Panc1 (cell line): ENCODE results near the gene SCN8A. TPM values are rescaled to one million over a fixed set of nuclear protein-coding genes. Genes with fewer than 3 reads are reported as not detected.

Source experiments
- ATAC-seq: fragments of 200-7000 bp; cut with Tn5 transposase; 2 replicates; pipeline ENCODE4 v1.9.1; 2020; ENCODE audit warnings: mild to moderate bottlenecking, moderate library complexity
- BruUV-seq: library from RNA; stranded (reverse); fragments of 400-500 nt; replicated peaks from 2 replicates; lab custom pipeline; 2021; lab: Mats Ljungman, UMichigan
- CTCF ChIA-PET: fragments of 300-600 bp; sonication (Branson Sonifier 250); formaldehyde crosslinking; loops from one replicate; lab custom pipeline; 2022; ENCODE audit warnings: antibody characterized with exemption; lab: Charles Lee
- POLR2A ChIA-PET: fragments of 300-600 bp; sonication (Branson Sonifier 250); formaldehyde crosslinking; loops from one replicate; lab custom pipeline; 2022; ENCODE audit warnings: antibody characterized with exemption; lab: Charles Lee
- DNase-seq: peaks from one replicate; pipeline ENCODE4 v3.0.0-alpha.2; 2010; ENCODE audit warnings: low read depth, low spot score
- H3K27ac ChIP-seq: 2 replicates; pipeline ENCODE4 v1.5.1; 2011; ENCODE audit warnings: mild to moderate bottlenecking, low read length, inconsistent platforms
- H3K27me3 ChIP-seq: fragments of 200-500 bp; sonication (Bioruptor generic); 2 replicates; pipeline ENCODE4 v1.6.0; 2014; ENCODE audit warnings: low read length, inconsistent platforms; ENCODE audit not compliant: control insufficient read depth, insufficient read depth
- H3K36me3 ChIP-seq: fragments of 200-500 bp; sonication (Bioruptor generic); 2 replicates; pipeline ENCODE4 v1.5.1; 2014; ENCODE audit warnings: inconsistent platforms, mild to moderate bottlenecking, low read length, moderate library complexity; ENCODE audit not compliant: control insufficient read depth, insufficient read depth
- H3K4me1 ChIP-seq: 2 replicates; pipeline ENCODE4 v1.5.1; 2011; ENCODE audit warnings: inconsistent platforms, mild to moderate bottlenecking, low read length, moderate library complexity; ENCODE audit not compliant: control insufficient read depth, insufficient read depth
- H3K4me3 ChIP-seq, 2 experiments: 2 replicates each; pipeline ENCODE4 v1.5.1; 2011 to 2012; ENCODE audit warnings: low read depth in 2 of 2, low read length in 2 of 2, mild to moderate bottlenecking in 2 of 2, inconsistent platforms in 1 of 2, moderate library complexity in 1 of 2
- H3K9me3 ChIP-seq: fragments of 200-500 bp; sonication (Bioruptor generic); 2 replicates; pipeline ENCODE4 v1.5.1; 2014; ENCODE audit warnings: low read depth, mild to moderate bottlenecking, inconsistent platforms, low read length, moderate library complexity; ENCODE audit not compliant: control insufficient read depth, insufficient read depth
- POLR2AphosphoS5 ChIP-seq: IDR thresholded peaks from 2 replicates; pipeline ENCODE4 v1.6.1; 2012; ENCODE audit warnings: mild to moderate bottlenecking, low read depth, low read length, moderate library complexity
- SIN3A ChIP-seq: IDR thresholded peaks from 2 replicates; pipeline ENCODE4 v1.6.1; 2012; ENCODE audit warnings: low read depth, mild to moderate bottlenecking, low read length, moderate library complexity, borderline replicate concordance; ENCODE audit not compliant: insufficient read depth
- TCF7L2 ChIP-seq: IDR thresholded peaks from 2 replicates; pipeline ENCODE4 v1.6.1; 2011; ENCODE audit warnings: mild to moderate bottlenecking, low read depth, low read length, inconsistent platforms
- in situ Hi-C: cut with HindIII; loops from 2 replicates; pipeline ENCODE4 v1.10.0; 2016; ENCODE audit warnings: low sequenced_read_pairs, low pct_unique_long_range_greater_than_20kb
- intact Hi-C: fragments of 100-400 bp; cut with micrococcal nuclease; formaldehyde crosslinking; loops from one replicate; pipeline ENCODE4 v1.10.0; 2022; ENCODE audit not compliant: unreplicated experiment
- total RNA-seq: library from RNA; stranded (reverse); gene quantifications from one replicate; pipeline ENCODE4 v1.2.1, GENCODE V29; 2021; ENCODE audit not compliant: unreplicated experiment
- TF ChIP-seq, protein P1 (sequence below): fragments of 450-650 bp; IDR thresholded peaks from 2 replicates; pipeline ENCODE4 v1.5.1; 2017; ENCODE audit warnings: mild to moderate bottlenecking
- TF ChIP-seq, protein P2 (sequence below), 2 experiments: IDR thresholded peaks; 2 replicates each; pipeline ENCODE4 v1.6.1; 2011 to 2012; ENCODE audit warnings: low read depth in 2 of 2, control low read depth in 1 of 2, low read length in 1 of 2, mild to moderate bottlenecking in 1 of 2, moderate library complexity in 1 of 2; ENCODE audit not compliant: insufficient read depth in 1 of 2

Gene SCN8A
- total RNA-seq, 1 experiment from 2014 or later: 8.6 TPM

- Histone ChIP-seq H3K36me3 (no peaks in the 10 kb centered on the region), H3K27me3 (no peaks in the 10 kb centered on the region), H3K9me3 (no peaks in the 10 kb centered on the region), H3K4me3 (no peak overlapping the region), H3K27ac (no peak overlapping the region), H3K4me1 (no peaks in the 10 kb centered on the region)
- DNase-seq: no peak
- ChIA-PET CTCF (interaction anchor here (0.5 kb wide), 1 partner anchor 1447 kb away, joined by 4 read pairs; no protein-coding TSS in a partner anchor), POLR2A (no interaction called here)
- in situ Hi-C loops (no loop called here), intact Hi-C loops (no loop called here)
- BruUV-seq: no TSS peak
- TF ChIP-seq, protein P1, sequence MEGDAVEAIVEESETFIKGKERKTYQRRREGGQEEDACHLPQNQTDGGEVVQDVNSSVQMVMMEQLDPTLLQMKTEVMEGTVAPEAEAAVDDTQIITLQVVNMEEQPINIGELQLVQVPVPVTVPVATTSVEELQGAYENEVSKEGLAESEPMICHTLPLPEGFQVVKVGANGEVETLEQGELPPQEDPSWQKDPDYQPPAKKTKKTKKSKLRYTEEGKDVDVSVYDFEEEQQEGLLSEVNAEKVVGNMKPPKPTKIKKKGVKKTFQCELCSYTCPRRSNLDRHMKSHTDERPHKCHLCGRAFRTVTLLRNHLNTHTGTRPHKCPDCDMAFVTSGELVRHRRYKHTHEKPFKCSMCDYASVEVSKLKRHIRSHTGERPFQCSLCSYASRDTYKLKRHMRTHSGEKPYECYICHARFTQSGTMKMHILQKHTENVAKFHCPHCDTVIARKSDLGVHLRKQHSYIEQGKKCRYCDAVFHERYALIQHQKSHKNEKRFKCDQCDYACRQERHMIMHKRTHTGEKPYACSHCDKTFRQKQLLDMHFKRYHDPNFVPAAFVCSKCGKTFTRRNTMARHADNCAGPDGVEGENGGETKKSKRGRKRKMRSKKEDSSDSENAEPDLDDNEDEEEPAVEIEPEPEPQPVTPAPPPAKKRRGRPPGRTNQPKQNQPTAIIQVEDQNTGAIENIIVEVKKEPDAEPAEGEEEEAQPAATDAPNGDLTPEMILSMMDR: no peak
- TF ChIP-seq POLR2AphosphoS5 (no peak), TCF7L2 (no peak), SIN3A (no peak)
- TF ChIP-seq, protein P2, sequence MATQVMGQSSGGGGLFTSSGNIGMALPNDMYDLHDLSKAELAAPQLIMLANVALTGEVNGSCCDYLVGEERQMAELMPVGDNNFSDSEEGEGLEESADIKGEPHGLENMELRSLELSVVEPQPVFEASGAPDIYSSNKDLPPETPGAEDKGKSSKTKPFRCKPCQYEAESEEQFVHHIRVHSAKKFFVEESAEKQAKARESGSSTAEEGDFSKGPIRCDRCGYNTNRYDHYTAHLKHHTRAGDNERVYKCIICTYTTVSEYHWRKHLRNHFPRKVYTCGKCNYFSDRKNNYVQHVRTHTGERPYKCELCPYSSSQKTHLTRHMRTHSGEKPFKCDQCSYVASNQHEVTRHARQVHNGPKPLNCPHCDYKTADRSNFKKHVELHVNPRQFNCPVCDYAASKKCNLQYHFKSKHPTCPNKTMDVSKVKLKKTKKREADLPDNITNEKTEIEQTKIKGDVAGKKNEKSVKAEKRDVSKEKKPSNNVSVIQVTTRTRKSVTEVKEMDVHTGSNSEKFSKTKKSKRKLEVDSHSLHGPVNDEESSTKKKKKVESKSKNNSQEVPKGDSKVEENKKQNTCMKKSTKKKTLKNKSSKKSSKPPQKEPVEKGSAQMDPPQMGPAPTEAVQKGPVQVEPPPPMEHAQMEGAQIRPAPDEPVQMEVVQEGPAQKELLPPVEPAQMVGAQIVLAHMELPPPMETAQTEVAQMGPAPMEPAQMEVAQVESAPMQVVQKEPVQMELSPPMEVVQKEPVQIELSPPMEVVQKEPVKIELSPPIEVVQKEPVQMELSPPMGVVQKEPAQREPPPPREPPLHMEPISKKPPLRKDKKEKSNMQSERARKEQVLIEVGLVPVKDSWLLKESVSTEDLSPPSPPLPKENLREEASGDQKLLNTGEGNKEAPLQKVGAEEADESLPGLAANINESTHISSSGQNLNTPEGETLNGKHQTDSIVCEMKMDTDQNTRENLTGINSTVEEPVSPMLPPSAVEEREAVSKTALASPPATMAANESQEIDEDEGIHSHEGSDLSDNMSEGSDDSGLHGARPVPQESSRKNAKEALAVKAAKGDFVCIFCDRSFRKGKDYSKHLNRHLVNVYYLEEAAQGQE (IDR thresholded peaks at IDR 0.05; ENCODE audit: insufficient read depth in 1 of 2, low read depth in 2 of 2, low read length in 1 of 2): no peak
- ATAC-seq: no peak
Measured at GRCh38 chr12:51717326-51717925, 126.4 kb downstream of the SCN8A start.

DNA sequence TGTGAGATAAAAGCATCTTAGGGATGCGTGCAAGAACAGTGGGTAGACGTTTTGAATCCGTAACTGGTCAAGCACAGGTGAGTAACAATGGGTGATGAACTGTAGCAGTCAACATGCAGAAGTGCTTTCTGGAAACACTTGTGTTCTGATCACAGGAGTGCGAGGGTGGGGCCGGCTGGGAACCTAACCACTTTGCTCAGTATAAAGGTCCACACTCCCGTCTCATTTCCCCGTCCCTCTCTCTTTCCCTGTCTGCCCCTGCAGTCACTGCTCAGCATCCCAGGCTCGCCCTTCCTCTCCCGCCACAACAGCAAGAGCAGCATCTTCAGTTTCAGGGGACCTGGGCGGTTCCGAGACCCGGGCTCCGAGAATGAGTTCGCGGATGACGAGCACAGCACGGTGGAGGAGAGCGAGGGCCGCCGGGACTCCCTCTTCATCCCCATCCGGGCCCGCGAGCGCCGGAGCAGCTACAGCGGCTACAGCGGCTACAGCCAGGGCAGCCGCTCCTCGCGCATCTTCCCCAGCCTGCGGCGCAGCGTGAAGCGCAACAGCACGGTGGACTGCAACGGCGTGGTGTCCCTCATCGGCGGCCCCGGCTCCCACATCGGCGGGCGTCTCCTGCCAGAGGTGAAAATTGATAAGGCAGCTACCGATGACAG is 130.4 kb downstream of the SCN8A start:
- TF ChIP-seq TCF7L2 (no peak), SIN3A (no peak), POLR2AphosphoS5 (no peak)
- TF ChIP-seq, protein P2 (IDR thresholded peaks at IDR 0.05; ENCODE audit: insufficient read depth in 1 of 2, low read depth in 2 of 2, low read length in 1 of 2): no peak
- TF ChIP-seq, protein P1: no peak
- H3K4me1 ChIP-seq: no peaks in the 10 kb centered on the region
- no peaks in the 10 kb centered on the region for H3K36me3 ChIP-seq
- in situ Hi-C loops: no loop called here
- H3K9me3 ChIP-seq: no peaks in the 10 kb centered on the region
- POLR2A ChIA-PET: no interaction called here
- no peaks in the 10 kb centered on the region for H3K27me3 ChIP-seq
- H3K4me3 ChIP-seq: no peak overlapping the region
- ATAC-seq: no peak
- DNase-seq: no peak
- no peak overlapping the region for H3K27ac ChIP-seq
- CTCF ChIA-PET: no interaction called here
- intact Hi-C loops: no loop called here
- BruUV-seq: no TSS peak
